HCT116 (cell line): ENCODE results near the gene BCKDHB.
"Not testable (repeated sequence)": the region's sequence is repeated elsewhere in the genome, so short reads cannot be mapped to it uniquely, and the experiment has no call there.

ENCODE experiments used
- EGR1 ChIP-seq: IDR thresholded peaks from 2 replicates; pipeline ENCODE4 v1.6.1; 2012; ENCODE audit warnings: low read depth
- ELF1 ChIP-seq: IDR thresholded peaks from 2 replicates; pipeline ENCODE4 v1.6.1; 2012; ENCODE audit warnings: low read depth, borderline replicate concordance
- EZH2 ChIP-seq: fragments of 200-600 bp; sonication (generic); IDR thresholded peaks from 2 replicates; pipeline ENCODE4 v1.6.1; 2017; ENCODE audit warnings: antibody characterized with exemption, mixed run types
- EZH2phosphoT487 ChIP-seq: fragments of 200-600 bp; IDR thresholded peaks from 2 replicates; pipeline ENCODE4 v1.6.1; 2018; ENCODE audit warnings: antibody characterized with exemption, borderline replicate concordance
- POLR2A ChIP-seq: IDR thresholded peaks from 2 replicates; pipeline ENCODE4 v1.7.0; 2011; ENCODE audit warnings: borderline replicate concordance; ENCODE audit not compliant: insufficient read depth, insufficient read length; ENCODE audit errors: extremely low read depth
- POLR2AphosphoS5 ChIP-seq: IDR thresholded peaks from 2 replicates; pipeline ENCODE4 v1.6.1; 2011; ENCODE audit warnings: mild to moderate bottlenecking, low read depth, low read length, moderate library complexity
- RAD21 ChIP-seq: IDR thresholded peaks from 2 replicates; pipeline ENCODE4 v1.6.1; 2012; ENCODE audit warnings: low read depth, mild to moderate bottlenecking
- SIN3A ChIP-seq: IDR thresholded peaks from 2 replicates; pipeline ENCODE4 v1.6.1; 2012; ENCODE audit warnings: low read depth
- SP1 ChIP-seq: IDR thresholded peaks from 2 replicates; pipeline ENCODE4 v1.6.1; 2012; ENCODE audit warnings: low read depth
- ZFX ChIP-seq: fragments of 450-650 bp; IDR thresholded peaks from 2 replicates; pipeline ENCODE4 v1.6.1; 2017
- ZNF274 ChIP-seq: fragments of 200-500 bp; sonication (Bioruptor generic); IDR thresholded peaks from 2 replicates; pipeline ENCODE4 v1.6.1; 2014; ENCODE audit warnings: mild to moderate bottlenecking, low read depth, low read length, inconsistent platforms
- TF ChIP-seq, protein P1 (sequence below), 3 experiments: fragments of 200-600 bp in 1 of 3; sonication (generic) in 1 of 3; IDR thresholded peaks in 2 of 3; conservative IDR thresholded peaks in 1 of 3; 2 replicates each; pipeline ENCODE4 v1.5.1; 2012 to 2017; ENCODE audit warnings: low read depth in 2 of 3, low read length in 2 of 3, antibody characterized with exemption in 1 of 3, borderline replicate concordance in 1 of 3, control low read depth in 1 of 3, mild to moderate bottlenecking in 1 of 3, mixed read lengths in 1 of 3, mixed run types in 1 of 3, moderate library complexity in 1 of 3; ENCODE audit not compliant: insufficient read depth in 1 of 3
- TF ChIP-seq, protein P2 (sequence below): IDR thresholded peaks from 2 replicates; pipeline ENCODE4 v1.6.1; 2012
- TF ChIP-seq, protein P3 (sequence below): IDR thresholded peaks from 2 replicates; pipeline ENCODE4 v1.6.1; 2012

DNA sequence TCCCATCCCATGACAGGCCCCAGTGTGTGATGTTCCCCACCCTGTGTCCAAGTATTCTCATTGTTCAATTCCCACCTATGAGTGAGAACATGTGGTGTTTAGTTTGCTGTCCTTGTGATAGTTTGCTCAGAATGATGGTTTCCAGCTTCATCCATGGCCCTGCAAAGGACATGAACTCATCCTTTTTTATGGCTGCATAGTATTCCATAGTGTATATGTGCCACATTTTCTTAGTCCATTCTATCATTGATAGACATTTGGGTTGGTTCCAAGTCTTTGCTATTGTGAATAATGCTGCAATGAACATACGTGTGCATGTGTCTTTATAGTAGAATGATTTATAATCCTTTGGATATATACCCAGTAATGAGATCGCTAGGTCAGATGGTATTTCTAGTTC, 132.3 kb downstream of the BCKDHB start:
- not testable (repeated sequence) for TF ChIP-seq SP1, SIN3A, EGR1, POLR2AphosphoS5, POLR2A, EZH2, ZNF274, RAD21, ELF1, EZH2phosphoT487, ZFX
- TF ChIP-seq, protein P1, sequence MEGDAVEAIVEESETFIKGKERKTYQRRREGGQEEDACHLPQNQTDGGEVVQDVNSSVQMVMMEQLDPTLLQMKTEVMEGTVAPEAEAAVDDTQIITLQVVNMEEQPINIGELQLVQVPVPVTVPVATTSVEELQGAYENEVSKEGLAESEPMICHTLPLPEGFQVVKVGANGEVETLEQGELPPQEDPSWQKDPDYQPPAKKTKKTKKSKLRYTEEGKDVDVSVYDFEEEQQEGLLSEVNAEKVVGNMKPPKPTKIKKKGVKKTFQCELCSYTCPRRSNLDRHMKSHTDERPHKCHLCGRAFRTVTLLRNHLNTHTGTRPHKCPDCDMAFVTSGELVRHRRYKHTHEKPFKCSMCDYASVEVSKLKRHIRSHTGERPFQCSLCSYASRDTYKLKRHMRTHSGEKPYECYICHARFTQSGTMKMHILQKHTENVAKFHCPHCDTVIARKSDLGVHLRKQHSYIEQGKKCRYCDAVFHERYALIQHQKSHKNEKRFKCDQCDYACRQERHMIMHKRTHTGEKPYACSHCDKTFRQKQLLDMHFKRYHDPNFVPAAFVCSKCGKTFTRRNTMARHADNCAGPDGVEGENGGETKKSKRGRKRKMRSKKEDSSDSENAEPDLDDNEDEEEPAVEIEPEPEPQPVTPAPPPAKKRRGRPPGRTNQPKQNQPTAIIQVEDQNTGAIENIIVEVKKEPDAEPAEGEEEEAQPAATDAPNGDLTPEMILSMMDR (IDR thresholded peaks at IDR 0.05 in 2 of 3, conservative IDR thresholded peaks at IDR 0.05 in 1 of 3; ENCODE audit: borderline replicate concordance in 1 of 3, insufficient read depth in 1 of 3, low read depth in 2 of 3, low read length in 2 of 3): not testable (repeated sequence)
- TF ChIP-seq, protein P2, sequence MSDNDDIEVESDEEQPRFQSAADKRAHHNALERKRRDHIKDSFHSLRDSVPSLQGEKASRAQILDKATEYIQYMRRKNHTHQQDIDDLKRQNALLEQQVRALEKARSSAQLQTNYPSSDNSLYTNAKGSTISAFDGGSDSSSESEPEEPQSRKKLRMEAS: not testable (repeated sequence)
- TF ChIP-seq, protein P3, sequence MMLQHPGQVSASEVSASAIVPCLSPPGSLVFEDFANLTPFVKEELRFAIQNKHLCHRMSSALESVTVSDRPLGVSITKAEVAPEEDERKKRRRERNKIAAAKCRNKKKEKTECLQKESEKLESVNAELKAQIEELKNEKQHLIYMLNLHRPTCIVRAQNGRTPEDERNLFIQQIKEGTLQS: not testable (repeated sequence)
